ENCODE data around the gene PRELP.

- TF ChIP-seq CTCF (IDR thresholded peaks at IDR 0.05) (no peak), POLR2A (IDR thresholded peaks at IDR 0.05) (no peak)
Measured at GRCh38 chr1:203439131-203439730, 36.4 kb upstream of the PRELP start.

All from breast epithelium (tissue), 3 donors.